Measurements from ENCODE around the gene TOR1B. TPM values are rescaled to one million over a fixed set of nuclear protein-coding genes. Genes with fewer than 3 reads are reported as not detected.

The TOR1B gene
- total RNA-seq, 1 experiment from 2014 or later: 19.0 TPM

DNA sequence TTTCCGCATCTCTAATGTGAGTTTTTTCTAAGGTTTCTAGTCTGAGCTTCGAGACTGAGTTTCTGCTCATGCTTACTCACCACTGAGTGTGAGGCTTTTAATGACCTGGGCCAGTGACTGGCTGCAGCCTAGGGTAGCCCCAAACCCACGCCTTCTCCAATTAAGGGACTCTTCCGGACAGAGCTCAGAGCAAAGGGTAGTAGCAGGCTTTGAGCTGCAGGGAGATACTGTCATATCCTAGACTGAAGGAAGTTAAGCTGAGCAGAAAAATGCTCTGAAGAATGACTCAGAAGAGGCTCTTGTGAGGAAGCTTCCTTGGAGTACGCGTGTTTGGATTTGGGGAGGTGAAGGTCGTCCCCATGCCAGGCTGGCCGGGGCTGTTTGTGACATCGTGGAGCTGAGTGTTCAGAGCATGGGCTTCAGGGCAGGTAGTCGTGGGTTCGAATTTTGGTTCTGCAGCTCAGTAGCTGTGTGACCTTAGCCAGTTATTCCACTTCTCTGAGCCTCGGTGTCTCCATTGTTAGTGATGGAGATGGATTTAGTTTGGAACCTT, 35.8 kb downstream of the TOR1B start:
- intact Hi-C loops (cut with micrococcal nuclease): no loop called here
- Histone ChIP-seq H4K20me1 (ENCODE audit: insufficient read depth) (no peaks in the 10 kb centered on the region), H3K9me3 (ENCODE audit: control insufficient read depth in 1 of 2, insufficient read depth in 1 of 2, low read depth in 1 of 2, low read length in 2 of 2) (no peaks in the 10 kb centered on the region), H2AFZ (ENCODE audit: low read depth, low read length, poor library complexity, severe bottlenecking) (no peak overlapping the region), H3K36me3 (ENCODE audit: control insufficient read depth in 1 of 2, insufficient read depth in 2 of 2, low read length in 2 of 2) (no peaks in the 10 kb centered on the region), H3K27me3 (ENCODE audit: insufficient read depth, low read length) (no peaks in the 10 kb centered on the region), H3K9me2 (ENCODE audit: insufficient read depth) (no peaks in the 10 kb centered on the region), H3K9ac (ENCODE audit: low read length) (no peak overlapping the region), H3K4me2 (ENCODE audit: low read length) (no peak overlapping the region), H3K27ac (ENCODE audit: low read depth, low read length) (no peak overlapping the region), H3K79me2 (ENCODE audit: insufficient read depth, low read length) (peaks cover 12% of the 10 kb centered on the region), H3K4me3 (replicated peaks in 1 of 2; ENCODE audit: low read depth in 1 of 2, low read length in 2 of 2) (no peak overlapping the region), H3K4me1 (ENCODE audit: control insufficient read depth in 1 of 2, insufficient read depth in 2 of 2, low read length in 2 of 2) (peaks cover 4 to 14% of the 10 kb centered on the region in 2 experiments; a peak in 3 of 4 replicates)
- DNase-seq (ENCODE audit: low read depth, low spot score) (no peak), ATAC-seq (no peak)
- CTCF ChIA-PET: no interaction called here
- BruUV-seq (replicated peaks): no TSS peak
- TF ChIP-seq EZH2phosphoT487 (IDR thresholded peaks at IDR 0.05; ENCODE audit: borderline replicate concordance) (no peak), JUND (IDR thresholded peaks at IDR 0.05) (no peak), TCF7L2 (IDR thresholded peaks at IDR 0.05; ENCODE audit: borderline replicate concordance, extremely low read depth, insufficient read depth, insufficient read length) (no peak), FOSL1 (IDR thresholded peaks at IDR 0.05; ENCODE audit: low read depth) (no peak), ELF1 (IDR thresholded peaks at IDR 0.05; ENCODE audit: borderline replicate concordance, low read depth) (no peak), EZH2 (IDR thresholded peaks at IDR 0.05) (no peak), EGR1 (IDR thresholded peaks at IDR 0.05; ENCODE audit: low read depth) (no peak), POLR2A (IDR thresholded peaks at IDR 0.05; ENCODE audit: borderline replicate concordance, extremely low read depth, insufficient read depth, insufficient read length) (no peak), ZNF274 (IDR thresholded peaks at IDR 0.05; ENCODE audit: low read depth, low read length) (no peak), ZFX (IDR thresholded peaks at IDR 0.05) (no peak), RAD21 (IDR thresholded peaks at IDR 0.05; ENCODE audit: low read depth) (no peak), YY1 (IDR thresholded peaks at IDR 0.05; ENCODE audit: extremely low read depth, insufficient replicate concordance, low read depth, low read length) (no peak), CBX3 (IDR thresholded peaks at IDR 0.05; ENCODE audit: low read depth) (no peak), SRF (IDR thresholded peaks at IDR 0.05; ENCODE audit: low read depth) (no peak), SIN3A (IDR thresholded peaks at IDR 0.05; ENCODE audit: low read depth) (no peak)
- TF ChIP-seq, protein P1, sequence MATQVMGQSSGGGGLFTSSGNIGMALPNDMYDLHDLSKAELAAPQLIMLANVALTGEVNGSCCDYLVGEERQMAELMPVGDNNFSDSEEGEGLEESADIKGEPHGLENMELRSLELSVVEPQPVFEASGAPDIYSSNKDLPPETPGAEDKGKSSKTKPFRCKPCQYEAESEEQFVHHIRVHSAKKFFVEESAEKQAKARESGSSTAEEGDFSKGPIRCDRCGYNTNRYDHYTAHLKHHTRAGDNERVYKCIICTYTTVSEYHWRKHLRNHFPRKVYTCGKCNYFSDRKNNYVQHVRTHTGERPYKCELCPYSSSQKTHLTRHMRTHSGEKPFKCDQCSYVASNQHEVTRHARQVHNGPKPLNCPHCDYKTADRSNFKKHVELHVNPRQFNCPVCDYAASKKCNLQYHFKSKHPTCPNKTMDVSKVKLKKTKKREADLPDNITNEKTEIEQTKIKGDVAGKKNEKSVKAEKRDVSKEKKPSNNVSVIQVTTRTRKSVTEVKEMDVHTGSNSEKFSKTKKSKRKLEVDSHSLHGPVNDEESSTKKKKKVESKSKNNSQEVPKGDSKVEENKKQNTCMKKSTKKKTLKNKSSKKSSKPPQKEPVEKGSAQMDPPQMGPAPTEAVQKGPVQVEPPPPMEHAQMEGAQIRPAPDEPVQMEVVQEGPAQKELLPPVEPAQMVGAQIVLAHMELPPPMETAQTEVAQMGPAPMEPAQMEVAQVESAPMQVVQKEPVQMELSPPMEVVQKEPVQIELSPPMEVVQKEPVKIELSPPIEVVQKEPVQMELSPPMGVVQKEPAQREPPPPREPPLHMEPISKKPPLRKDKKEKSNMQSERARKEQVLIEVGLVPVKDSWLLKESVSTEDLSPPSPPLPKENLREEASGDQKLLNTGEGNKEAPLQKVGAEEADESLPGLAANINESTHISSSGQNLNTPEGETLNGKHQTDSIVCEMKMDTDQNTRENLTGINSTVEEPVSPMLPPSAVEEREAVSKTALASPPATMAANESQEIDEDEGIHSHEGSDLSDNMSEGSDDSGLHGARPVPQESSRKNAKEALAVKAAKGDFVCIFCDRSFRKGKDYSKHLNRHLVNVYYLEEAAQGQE (IDR thresholded peaks at IDR 0.05; ENCODE audit: low read depth): no peak
- TF ChIP-seq, protein P2, sequence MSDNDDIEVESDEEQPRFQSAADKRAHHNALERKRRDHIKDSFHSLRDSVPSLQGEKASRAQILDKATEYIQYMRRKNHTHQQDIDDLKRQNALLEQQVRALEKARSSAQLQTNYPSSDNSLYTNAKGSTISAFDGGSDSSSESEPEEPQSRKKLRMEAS (IDR thresholded peaks at IDR 0.05): no peak
- TF ChIP-seq, protein P3, sequence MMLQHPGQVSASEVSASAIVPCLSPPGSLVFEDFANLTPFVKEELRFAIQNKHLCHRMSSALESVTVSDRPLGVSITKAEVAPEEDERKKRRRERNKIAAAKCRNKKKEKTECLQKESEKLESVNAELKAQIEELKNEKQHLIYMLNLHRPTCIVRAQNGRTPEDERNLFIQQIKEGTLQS (IDR thresholded peaks at IDR 0.05): no peak
- TF ChIP-seq, protein P4, sequence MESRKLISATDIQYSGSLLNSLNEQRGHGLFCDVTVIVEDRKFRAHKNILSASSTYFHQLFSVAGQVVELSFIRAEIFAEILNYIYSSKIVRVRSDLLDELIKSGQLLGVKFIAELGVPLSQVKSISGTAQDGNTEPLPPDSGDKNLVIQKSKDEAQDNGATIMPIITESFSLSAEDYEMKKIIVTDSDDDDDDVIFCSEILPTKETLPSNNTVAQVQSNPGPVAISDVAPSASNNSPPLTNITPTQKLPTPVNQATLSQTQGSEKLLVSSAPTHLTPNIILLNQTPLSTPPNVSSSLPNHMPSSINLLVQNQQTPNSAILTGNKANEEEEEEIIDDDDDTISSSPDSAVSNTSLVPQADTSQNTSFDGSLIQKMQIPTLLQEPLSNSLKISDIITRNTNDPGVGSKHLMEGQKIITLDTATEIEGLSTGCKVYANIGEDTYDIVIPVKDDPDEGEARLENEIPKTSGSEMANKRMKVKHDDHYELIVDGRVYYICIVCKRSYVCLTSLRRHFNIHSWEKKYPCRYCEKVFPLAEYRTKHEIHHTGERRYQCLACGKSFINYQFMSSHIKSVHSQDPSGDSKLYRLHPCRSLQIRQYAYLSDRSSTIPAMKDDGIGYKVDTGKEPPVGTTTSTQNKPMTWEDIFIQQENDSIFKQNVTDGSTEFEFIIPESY (IDR thresholded peaks at IDR 0.05; ENCODE audit: extremely low read depth, insufficient replicate concordance, low read length): no peak
- POLR2A ChIA-PET: no interaction called here
- RAD21 ChIA-PET (ENCODE audit: low non-redundant PET in 1 of 2, low total read pairs in 2 of 2, uncharacterized antibody in 2 of 2, unreplicated experiment in 2 of 2): interaction anchor here in 1 of 2 experiments (0.5 to 0.6 kb wide), 2 partner anchors 22 to 52 kb away, joined by 3 to 4 read pairs; no protein-coding TSS in a partner anchor
